Loucy (cell line): ENCODE data around the gene UGT1A6.

ENCODE experiments used
- H2AFZ ChIP-seq: fragments of 200-600 bp; sonication (generic); 2 replicates; pipeline ENCODE4 v1.6.0; 2016; ENCODE audit warnings: antibody characterized with exemption, mild to moderate bottlenecking, low read length, moderate library complexity
- H3F3A ChIP-seq: fragments of 200-600 bp; 2 replicates; pipeline ENCODE4 v1.6.0; 2016; ENCODE audit warnings: antibody characterized with exemption, low read depth, mild to moderate bottlenecking
- H3K27me3 ChIP-seq: fragments of 200-600 bp; sonication (generic); 2 replicates; pipeline ENCODE4 v1.6.1; 2014; ENCODE audit warnings: low read length, mild to moderate bottlenecking; ENCODE audit not compliant: insufficient read depth, poor library complexity, severe bottlenecking
- H3K36me3 ChIP-seq: fragments of 200-600 bp; sonication (generic); 2 replicates; pipeline ENCODE4 v1.6.1; 2016; ENCODE audit warnings: low read length; ENCODE audit not compliant: insufficient read depth
- H3K4me1 ChIP-seq: fragments of 200-600 bp; sonication (generic); 2 replicates; pipeline ENCODE4 v1.5.1; 2014; ENCODE audit warnings: low read length, mild to moderate bottlenecking; ENCODE audit not compliant: insufficient read depth, poor library complexity, severe bottlenecking
- H3K4me2 ChIP-seq: fragments of 200-600 bp; sonication (generic); 2 replicates; pipeline ENCODE4 v1.6.0; 2014; ENCODE audit warnings: antibody characterized with exemption, low read length, low read depth, mild to moderate bottlenecking; ENCODE audit not compliant: poor library complexity, severe bottlenecking
- H3K4me3 ChIP-seq: fragments of 200-600 bp; sonication (generic); 2 replicates; pipeline ENCODE4 v1.5.1; 2014; ENCODE audit warnings: low read length, mild to moderate bottlenecking, mixed read lengths; ENCODE audit not compliant: poor library complexity, severe bottlenecking
- H3K79me2 ChIP-seq: fragments of 200-600 bp; sonication (generic); 2 replicates; pipeline ENCODE4 v1.6.1; 2014; ENCODE audit warnings: low read length; ENCODE audit not compliant: insufficient read depth
- H3K9ac ChIP-seq: fragments of 200-600 bp; sonication (generic); 2 replicates; pipeline ENCODE4 v1.6.0; 2014; ENCODE audit warnings: mild to moderate bottlenecking, low read depth, low read length, moderate library complexity; ENCODE audit not compliant: poor library complexity, severe bottlenecking
- H3K9me2 ChIP-seq: fragments of 200-600 bp; sonication (generic); replicated peaks from 2 replicates; pipeline ENCODE4 v1.6.1; 2016; ENCODE audit warnings: low read depth, low read length, mixed read lengths
- H3K9me3 ChIP-seq: fragments of 200-600 bp; sonication (generic); 2 replicates; pipeline ENCODE4 v1.6.1; 2014; ENCODE audit warnings: mild to moderate bottlenecking, antibody characterized with exemption, low read length, low read depth; ENCODE audit not compliant: insufficient read depth
- H4K20me1 ChIP-seq: fragments of 200-600 bp; sonication (generic); 2 replicates; pipeline ENCODE4 v1.6.0; 2014; ENCODE audit warnings: antibody characterized with exemption, low read length, mild to moderate bottlenecking; ENCODE audit not compliant: insufficient read depth, poor library complexity, severe bottlenecking
- CTCF ChIP-seq: fragments of 200-600 bp; sonication (generic); conservative IDR thresholded peaks from 2 replicates; pipeline ENCODE4 v1.5.1; 2014; ENCODE audit warnings: mild to moderate bottlenecking, antibody characterized with exemption, low read length
- EZH2phosphoT487 ChIP-seq: fragments of 200-600 bp; IDR thresholded peaks from 2 replicates; pipeline ENCODE4 v1.6.1; 2018; ENCODE audit warnings: antibody characterized with exemption, mild to moderate bottlenecking, moderate library complexity, borderline replicate concordance

UGT1A6 gene

GRCh38 chr2:233816334-233816733, 123.6 kb downstream of the UGT1A6 start:
- TF ChIP-seq EZH2phosphoT487 (no peak), CTCF (no peak)

DNA sequence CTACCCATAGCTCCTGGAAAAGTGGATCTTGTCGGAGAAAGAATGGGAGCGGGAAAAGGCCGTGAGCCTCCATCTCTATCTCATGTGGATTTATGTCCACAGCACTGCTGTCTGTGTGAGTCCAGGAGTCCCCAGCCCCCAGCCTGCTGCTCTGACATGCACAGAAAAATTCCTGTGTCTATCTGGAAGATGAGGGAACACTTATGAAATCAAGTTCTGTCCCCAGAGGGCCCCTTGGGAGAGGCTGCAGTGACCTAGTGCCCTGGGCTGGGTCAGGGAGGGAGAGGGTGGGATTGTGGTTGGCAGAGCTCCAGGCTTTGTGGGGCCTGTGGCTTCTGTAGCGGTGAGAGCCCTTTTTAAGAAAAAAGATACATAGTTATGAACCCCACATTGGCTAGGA, 124.1 kb downstream of the UGT1A6 start:
- H3K9me3 ChIP-seq = no peaks in the 10 kb centered on the region
- no peaks in the 10 kb centered on the region for H3K4me1 ChIP-seq
- H3F3A ChIP-seq = no peaks in the 10 kb centered on the region
- no peaks in the 10 kb centered on the region for H3K79me2 ChIP-seq
- H3K27me3 ChIP-seq = no peaks in the 10 kb centered on the region
- no peak overlapping the region for H3K4me3 ChIP-seq
- no peaks in the 10 kb centered on the region for H3K9me2 ChIP-seq
- no peak overlapping the region for H3K4me2 ChIP-seq
- H3K9ac ChIP-seq = no peak overlapping the region
- no peaks in the 10 kb centered on the region for H3K36me3 ChIP-seq
- H4K20me1 ChIP-seq = no peaks in the 10 kb centered on the region
- TF ChIP-seq CTCF (no peak), EZH2phosphoT487 (no peak)
- no peak overlapping the region for H2AFZ ChIP-seq

More at GRCh38 chr2:233816334-233816733, 123.6 kb downstream of the UGT1A6 start:
- H3K9ac ChIP-seq = no peak overlapping the region
- H2AFZ ChIP-seq = no peak overlapping the region
- H3K4me3 ChIP-seq = no peak overlapping the region
- no peaks in the 10 kb centered on the region for H4K20me1 ChIP-seq
- no peaks in the 10 kb centered on the region for H3K4me1 ChIP-seq
- no peaks in the 10 kb centered on the region for H3K9me2 ChIP-seq
- no peaks in the 10 kb centered on the region for H3F3A ChIP-seq
- H3K27me3 ChIP-seq = no peaks in the 10 kb centered on the region
- no peaks in the 10 kb centered on the region for H3K9me3 ChIP-seq
- H3K4me2 ChIP-seq = no peak overlapping the region
- no peaks in the 10 kb centered on the region for H3K79me2 ChIP-seq
- H3K36me3 ChIP-seq = no peaks in the 10 kb centered on the region

DNA sequence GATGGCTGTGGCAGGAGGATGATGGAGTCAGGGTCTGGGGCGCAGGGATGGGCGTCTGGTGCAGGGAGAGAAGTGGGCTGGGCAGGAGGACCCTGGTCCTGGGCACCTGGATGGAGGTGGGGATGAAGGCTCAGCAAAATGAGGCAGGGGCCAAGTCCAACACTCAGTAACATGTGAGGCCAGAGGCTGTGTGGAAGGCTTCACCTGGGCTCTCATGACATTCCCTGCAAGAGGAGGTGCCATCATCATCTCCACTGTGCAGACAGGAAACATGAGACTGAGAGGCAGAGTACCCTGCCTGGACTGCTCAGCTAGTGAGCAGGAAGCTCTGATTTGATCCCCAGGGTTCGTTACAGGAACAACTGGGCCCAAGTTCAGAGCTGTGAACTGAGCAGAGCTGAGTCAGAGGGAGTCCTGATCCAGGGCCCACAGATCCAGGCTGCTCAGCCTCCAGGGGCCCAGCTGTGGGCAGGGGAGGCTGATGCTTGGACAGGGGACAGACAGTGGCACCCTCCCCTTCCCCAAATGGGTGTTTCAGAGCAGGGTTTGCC, 124.7 kb downstream of the UGT1A6 start:
- no peaks in the 10 kb centered on the region for H3F3A ChIP-seq
- no peaks in the 10 kb centered on the region for H3K4me1 ChIP-seq
- H3K9me2 ChIP-seq = no peaks in the 10 kb centered on the region
- no peaks in the 10 kb centered on the region for H3K36me3 ChIP-seq
- H4K20me1 ChIP-seq = no peaks in the 10 kb centered on the region
- no peaks in the 10 kb centered on the region for H3K79me2 ChIP-seq
- H3K27me3 ChIP-seq = no peaks in the 10 kb centered on the region
- no peaks in the 10 kb centered on the region for H3K9me3 ChIP-seq
- no peak overlapping the region for H3K9ac ChIP-seq
- H3K4me3 ChIP-seq = no peak overlapping the region
- H2AFZ ChIP-seq = no peak overlapping the region
- no peak overlapping the region for H3K4me2 ChIP-seq
- TF ChIP-seq CTCF (no peak), EZH2phosphoT487 (no peak)
